M059J (cell line): Measurements from ENCODE around the gene SMIM11. TPM values are rescaled to one million over a fixed set of nuclear protein-coding genes. Genes with fewer than 3 reads are reported as not detected.
"Not testable (repeated sequence)": the region's sequence is repeated elsewhere in the genome, so short reads cannot be mapped to it uniquely, and the experiment has no call there.

Source experiments
- DNase-seq: peaks from one replicate; pipeline ENCODE4 v3.0.0-alpha.2; 2012; ENCODE audit warnings: low read depth
- total RNA-seq: library from RNA; depleted of rRNA; stranded (reverse); fragments of >200 nt; shearing (Covaris generic); gene quantifications from 2 replicates; pipeline ENCODE4 v1.2.3, GENCODE V29; 2014; rRNA removed

SMIM11 gene
- total RNA-seq, 1 experiment from 2014 or later = 7.6 TPM

GRCh38 chr21:34417448-34418077, 42.3 kb downstream of the SMIM11 start:
- DNase-seq = not testable (repeated sequence)

DNA sequence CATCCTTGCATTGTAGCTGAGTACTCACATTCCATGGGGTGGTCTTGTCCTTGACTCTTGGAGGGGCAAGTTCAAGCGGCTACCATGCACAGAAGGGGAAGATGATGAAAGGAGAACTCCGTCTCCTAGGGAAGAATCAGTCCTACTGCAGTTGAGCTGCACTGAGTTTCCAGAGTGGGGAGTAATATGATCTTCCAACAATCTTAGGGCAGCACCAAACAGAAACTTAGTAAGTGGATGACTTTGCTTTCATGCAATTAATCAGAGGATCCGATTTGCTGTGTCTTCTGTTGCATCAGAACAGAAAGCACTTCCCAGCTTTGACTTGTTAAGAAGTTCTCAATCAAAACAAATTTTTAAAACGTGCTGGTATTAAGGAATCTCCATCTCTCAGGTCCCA, 48.5 kb downstream of the SMIM11 start, which contains the start of gene SMIM34:
Gene SMIM34 (minus strand): TSS at position 147 of the 400 bp plus-strand sequence. CDS start 112 bp downstream, at position 35.
- DNase-seq = not testable (repeated sequence)

GRCh38 chr21:34427339-34427738, 52.0 kb downstream of the SMIM11 start:
- DNase-seq = not testable (repeated sequence)

- not testable (repeated sequence) for DNase-seq
Measured at GRCh38 chr21:34428441-34428840, 53.1 kb downstream of the SMIM11 start.

DNA sequence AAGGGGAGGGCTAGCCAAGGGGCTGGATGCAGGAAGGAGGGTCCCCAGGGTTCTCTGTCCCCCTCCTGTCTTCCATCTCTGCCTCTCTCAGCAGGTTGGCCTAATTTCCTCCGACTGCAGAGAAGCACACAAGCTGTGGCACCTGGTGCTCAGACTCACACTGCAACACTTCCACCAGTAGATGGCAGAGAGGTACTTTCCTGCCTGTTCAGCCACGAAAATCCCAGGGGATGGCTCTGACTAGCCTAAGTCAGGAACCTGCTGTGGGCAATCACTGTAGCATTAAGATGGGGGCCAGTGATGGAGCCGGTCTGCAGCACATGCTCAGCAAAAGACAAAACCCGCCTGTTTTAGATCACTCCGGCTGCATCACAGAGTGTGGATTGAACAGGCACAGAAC, 54.4 kb downstream of the SMIM11 start:
- not testable (repeated sequence) for DNase-seq

Other genes with a start within 250 kb of the SMIM11 start
- 0.10 TPM in 1 of 2 replicates, not detected in the other for gene KCNE2, start 11.5 kb upstream of the SMIM11 start, total RNA-seq
- gene SMIM34, start 48.4 kb downstream of the SMIM11 start, total RNA-seq = not detected in 2 replicates
- gene KCNE1, start 136.7 kb downstream of the SMIM11 start, total RNA-seq = 0.32 TPM in 1 of 2 replicates, not detected in the other
- gene RCAN1, start 239.6 kb downstream of the SMIM11 start, total RNA-seq = 160 and 181 TPM in 2 replicates